ENCODE data around the gene GABRG3.

The GABRG3 gene

DNA sequence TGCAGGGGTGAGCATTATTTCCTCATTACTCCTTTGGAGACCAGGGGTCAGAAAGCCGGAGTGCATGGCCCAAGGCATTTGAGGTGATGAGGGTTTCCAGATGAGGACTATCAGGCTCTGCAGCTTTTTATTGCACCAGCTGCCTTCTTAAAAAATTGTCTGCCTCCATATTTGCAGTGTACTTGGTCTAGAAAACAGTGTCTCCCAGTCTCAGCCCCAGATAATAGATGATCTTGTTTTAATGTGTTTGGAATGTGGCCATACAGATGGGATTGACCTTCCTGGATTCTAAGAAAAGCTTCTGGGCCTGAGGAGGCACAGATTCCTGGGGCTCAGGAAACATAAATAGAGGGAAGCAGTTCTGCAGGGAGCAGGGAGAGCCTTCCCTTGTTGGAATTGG is 123.3 kb downstream of the GABRG3 start:
- DNase-seq (ENCODE audit: extremely low read depth in 1 of 2, low read depth in 1 of 2) = no peak

GRCh38 chr15:27095886-27096624 is 125.1 kb downstream of the GABRG3 start:
- DNase-seq (ENCODE audit: extremely low read depth in 1 of 2, low read depth in 1 of 2) = no peak

DNA sequence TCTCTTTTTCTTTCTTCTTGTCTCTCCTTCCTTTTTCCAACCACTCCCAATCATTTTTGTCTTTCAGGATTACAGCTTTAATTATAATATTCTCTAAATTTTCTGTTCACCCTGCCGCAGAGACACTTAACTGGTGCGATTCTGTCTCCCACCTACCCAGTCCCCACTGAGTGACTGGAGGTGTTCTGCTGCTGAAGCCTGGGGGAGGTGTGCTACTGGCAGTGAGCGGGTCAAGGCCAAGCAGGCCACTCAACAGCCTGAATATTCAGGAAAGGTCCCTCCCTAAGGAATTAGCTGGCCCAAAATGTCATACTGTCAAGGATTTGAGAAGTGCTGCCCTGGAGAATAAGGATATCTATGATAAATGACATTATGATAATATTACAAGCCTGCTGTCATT is 126.5 kb downstream of the GABRG3 start:
- no peak for DNase-seq (ENCODE audit: extremely low read depth in 1 of 2, low read depth in 1 of 2)

DNA sequence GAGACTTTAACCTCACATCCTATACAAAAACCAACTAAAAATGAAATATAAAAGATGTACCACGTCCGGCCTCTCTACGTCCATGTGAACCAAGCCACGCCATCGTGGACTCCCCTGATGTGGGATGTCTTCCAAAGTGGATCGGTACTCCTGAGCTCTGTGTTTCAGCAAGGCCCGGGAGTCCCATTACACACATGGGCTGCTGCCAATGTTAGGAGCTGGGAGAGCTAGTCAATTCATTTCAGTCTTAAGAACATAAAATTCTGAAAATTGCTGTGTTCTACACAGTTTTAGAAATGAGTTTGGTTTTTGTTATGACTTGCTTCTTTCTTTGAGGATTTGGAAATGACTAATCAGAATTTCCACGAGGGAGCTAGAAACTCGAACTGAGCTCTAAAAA is 131.0 kb downstream of the GABRG3 start:
- no peak for DNase-seq (ENCODE audit: extremely low read depth in 1 of 2, low read depth in 1 of 2)

- DNase-seq (ENCODE audit: extremely low read depth in 1 of 2, low read depth in 1 of 2) = no peak
These were observed 140.3 kb downstream of the GABRG3 start for GRCh38 chr15:27111323-27111722.

DNA sequence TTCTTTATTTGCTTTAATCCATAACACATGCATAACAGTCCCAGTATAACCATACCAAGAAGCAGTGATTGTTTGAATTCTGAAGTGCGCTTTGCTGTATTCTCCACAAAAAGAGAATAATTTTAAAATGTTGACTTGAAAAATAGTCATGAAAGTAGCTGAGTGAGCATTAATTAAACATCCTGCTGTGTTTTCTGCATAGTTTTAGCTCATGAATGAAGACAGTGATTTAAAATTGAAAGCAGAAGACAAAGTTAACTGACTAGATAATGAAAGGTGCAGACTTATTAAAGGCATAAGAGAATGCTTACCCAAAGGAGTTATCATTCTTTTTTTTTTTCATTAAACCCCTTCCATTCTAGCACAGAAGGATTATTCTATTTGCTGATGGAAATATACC is 143.5 kb downstream of the GABRG3 start:
- no peak for DNase-seq (ENCODE audit: extremely low read depth in 1 of 2, low read depth in 1 of 2)

GRCh38 chr15:27119695-27120266 is 148.8 kb downstream of the GABRG3 start:
- DNase-seq (ENCODE audit: extremely low read depth in 1 of 2, low read depth in 1 of 2) = no peak

DNA sequence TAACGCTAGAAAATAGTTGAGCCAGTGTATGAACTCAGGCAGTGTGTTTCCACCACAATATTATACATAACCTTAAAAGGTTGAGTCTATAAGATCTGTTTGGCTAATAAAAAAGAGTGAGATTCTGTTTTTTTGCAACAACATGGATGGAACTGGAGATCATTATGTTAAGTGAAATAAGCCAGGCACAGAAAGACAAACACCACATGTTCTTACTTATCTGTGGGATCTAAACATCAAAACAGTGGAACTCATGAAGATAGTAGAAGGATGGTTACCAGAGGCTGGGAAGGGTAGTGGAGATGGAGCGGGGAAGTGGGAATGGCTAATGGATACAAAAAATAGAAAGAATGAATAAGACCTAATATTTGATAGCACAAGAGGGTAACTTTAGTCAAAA is 150.7 kb downstream of the GABRG3 start:
- DNase-seq (ENCODE audit: extremely low read depth in 1 of 2, low read depth in 1 of 2) = no peak

DNA sequence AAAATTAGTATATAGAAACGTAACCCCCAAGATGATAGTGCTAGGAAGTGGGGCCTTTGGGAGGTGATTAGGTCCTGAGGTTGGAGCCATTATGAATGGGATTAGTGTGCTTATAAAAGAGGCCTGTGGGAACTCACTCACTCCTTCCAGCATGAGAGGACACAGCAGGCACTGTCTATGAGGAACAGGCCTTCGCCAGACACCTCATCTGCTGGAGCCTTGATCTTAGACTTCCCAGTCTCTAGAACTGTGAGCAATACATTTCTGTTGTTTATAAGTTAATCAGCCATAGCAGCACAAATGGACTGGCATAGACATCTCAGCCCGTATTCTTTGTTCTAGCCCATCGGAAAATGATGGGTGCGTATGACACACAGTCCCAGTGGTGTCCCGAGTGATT is 152.3 kb downstream of the GABRG3 start:
- DNase-seq (ENCODE audit: extremely low read depth in 1 of 2, low read depth in 1 of 2) = no peak

DNA sequence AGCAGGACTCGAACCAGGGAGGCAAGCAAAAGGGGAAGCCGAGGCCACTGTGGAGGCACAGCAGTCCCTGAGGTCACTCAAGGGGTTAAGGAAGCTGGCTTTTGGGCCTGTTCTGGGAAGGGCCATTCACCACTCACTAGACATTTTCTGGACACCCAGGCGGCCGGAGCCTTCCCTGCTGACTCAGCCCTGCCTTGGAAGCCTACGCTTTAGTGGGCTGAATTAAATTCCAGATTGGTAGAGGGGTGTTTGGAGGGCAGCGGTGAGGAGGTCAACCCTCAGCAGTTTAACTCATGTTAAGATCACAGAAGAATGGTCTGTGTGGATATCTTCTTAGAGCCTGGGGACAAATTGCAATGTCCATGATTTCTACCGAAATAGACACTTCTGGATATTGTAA is 152.8 kb downstream of the GABRG3 start:
- no peak for DNase-seq (ENCODE audit: extremely low read depth in 1 of 2, low read depth in 1 of 2)

DNA sequence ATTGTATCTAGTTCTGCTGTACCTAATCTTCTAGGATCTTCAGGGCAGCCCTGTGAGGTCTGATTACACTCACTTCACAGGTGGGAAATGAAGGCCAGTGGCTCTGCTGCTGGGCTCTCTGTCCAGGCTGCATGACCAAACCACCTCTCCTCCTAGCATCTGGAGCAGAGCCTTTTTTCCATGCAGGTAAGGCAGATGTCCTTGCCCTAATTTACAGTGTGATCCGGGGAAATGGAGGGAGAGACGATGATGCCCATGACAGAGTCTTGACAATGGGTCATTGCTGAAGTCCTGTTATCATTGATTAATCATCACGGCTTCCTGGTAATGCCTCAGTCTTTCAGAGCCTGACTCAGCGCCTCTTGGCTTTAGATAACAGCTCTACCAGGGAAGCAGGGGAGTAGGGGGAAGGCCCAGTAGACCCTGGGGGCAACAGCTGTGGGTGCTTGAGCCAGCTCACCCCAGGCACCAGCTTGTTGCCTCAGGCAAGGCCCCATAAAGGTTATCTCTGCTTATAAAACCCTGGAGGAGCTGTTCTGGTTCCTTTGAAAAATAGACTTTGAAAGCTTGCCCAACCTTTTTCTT is 153.4 kb downstream of the GABRG3 start:
- DNase-seq (ENCODE audit: extremely low read depth in 1 of 2, low read depth in 1 of 2) = no peak

DNA sequence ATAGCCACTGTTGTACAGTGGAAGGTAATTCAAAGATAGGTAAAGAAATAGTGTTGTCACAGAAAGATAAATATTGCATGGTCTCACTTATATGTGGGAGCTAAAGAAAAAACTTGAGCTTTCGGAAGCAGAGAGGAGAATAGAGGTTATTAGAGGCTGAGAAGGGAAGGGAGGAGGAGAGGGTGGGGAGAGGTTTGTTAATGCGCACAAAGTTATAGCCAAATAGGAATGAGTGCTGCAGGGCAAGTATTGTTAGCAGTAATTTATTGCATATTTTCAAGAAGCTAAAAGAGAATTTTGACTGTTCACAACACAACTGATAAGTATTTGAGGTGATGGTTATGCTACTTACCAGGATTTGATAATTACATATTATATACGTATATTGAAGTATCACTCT is 154.2 kb downstream of the GABRG3 start:
- DNase-seq (ENCODE audit: extremely low read depth in 1 of 2, low read depth in 1 of 2) = no peak

DNA sequence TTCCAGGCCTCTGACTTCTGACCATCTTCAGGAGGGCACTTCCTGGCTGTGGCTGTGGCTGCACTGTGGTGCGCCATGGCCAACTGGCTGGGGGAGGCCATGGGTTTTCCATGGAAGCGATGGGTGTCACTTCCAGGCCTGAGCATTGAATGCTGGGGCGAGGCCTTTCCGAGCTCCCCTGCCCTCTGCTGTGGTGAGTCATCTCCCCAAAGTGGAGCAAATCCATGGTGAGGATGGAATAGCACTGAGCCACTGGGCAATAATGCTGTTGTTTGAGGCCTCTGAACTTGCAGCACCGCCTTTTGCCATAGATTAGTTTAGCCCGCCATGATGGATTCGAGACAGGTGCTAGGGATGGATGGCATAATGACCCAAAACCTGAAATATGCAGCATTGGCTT is 155.5 kb downstream of the GABRG3 start:
- no peak for DNase-seq (ENCODE audit: extremely low read depth in 1 of 2, low read depth in 1 of 2)

DNA sequence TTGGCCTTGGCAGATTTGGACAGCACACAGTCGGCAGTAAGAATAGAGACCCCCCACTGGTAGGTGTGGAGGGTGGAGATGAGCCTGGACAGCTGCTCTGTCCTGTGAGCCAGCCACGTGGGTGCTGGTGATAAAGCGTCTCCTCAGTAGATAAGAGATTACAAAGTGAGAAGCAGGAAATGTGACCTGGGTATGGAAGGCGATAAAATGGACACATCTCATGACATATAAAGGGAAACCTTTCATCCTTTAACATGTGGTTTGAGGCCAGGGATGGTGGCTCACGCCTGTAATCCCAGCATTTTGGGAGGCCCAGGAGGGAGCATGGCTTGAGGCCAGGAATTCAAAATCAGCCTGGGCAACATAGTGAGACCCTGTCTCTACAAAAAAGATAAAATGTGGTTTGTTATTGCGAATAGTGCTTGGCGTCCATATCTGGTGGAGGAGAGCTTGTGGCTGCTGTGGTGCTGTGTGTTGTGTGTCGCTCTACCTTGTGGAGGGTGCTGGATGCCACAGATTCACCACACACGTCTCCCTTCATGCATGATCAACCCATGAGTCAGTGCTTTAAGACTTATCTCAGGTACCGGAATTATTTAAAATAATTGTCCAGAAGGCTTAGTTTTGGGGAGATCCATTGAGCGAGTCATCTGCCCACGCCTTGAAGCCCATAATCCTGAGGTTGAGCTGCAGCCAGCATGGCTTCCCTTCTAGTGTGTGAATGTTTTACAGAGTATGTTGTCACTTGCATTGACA is 157.0 kb downstream of the GABRG3 start:
- no peak for DNase-seq (ENCODE audit: extremely low read depth in 1 of 2, low read depth in 1 of 2)

GRCh38 chr15:27133249-27133648 is 162.3 kb downstream of the GABRG3 start:
- DNase-seq (ENCODE audit: extremely low read depth in 1 of 2, low read depth in 1 of 2) = no peak

DNA sequence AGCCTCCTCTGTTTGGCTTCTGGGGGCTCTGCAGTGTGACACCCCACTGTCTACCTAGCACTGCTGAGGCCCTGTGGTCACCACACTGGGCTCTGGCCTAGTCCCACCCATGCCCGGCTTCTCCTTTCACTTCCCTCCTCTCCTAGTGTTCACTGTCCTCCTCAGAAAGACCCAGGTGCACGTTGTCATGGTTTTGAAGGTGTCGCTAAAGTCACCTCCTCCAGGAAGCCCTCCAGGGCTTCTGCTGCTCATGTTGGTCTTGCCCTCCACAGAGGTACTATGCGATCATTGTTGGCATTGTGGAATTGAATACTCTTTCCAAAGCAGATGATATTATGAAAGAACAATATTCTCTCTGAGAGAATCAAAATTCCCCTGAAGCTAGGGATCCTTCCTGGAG is 163.5 kb downstream of the GABRG3 start:
- DNase-seq (ENCODE audit: extremely low read depth in 1 of 2, low read depth in 1 of 2) = no peak

DNA sequence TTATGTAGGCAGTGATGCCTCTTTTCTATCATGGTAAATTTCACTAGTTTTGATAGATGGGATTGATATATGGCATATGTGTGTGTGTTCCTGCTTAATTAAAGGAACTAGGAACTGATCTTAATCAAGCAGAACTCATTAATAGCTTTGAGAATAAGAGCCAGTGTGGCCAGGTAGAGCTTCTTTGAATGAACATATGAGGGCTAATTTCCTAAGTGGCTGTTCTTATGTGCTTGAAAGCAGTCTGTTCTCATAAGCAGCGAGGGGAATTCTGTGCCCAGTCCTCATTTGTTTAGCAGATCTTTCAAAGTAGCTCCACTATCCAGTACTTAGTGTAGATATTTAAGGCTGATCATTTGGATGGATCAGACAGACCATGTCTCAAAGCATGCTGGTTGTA is 164.2 kb downstream of the GABRG3 start:
- DNase-seq (ENCODE audit: extremely low read depth in 1 of 2, low read depth in 1 of 2) = no peak

DNA sequence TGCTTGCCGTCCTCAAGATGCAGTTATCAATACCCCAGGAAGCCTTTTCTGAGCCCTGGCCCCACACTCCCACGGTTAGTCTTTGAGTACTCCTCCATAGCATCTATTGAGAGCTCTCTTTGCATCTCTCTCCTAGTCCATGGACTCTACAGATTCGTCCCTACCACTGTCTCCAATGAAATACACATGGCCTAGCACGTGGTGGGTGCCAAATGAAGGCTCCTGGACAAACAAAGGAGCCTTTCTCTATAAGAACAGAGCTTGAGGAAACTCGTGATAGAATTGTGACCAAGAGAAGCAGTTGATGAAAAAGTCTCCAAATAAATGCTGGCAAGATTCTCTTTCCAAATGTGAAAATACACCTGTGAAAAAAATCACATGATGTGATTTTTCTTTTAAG is 166.1 kb downstream of the GABRG3 start:
- DNase-seq (ENCODE audit: extremely low read depth in 1 of 2, low read depth in 1 of 2) = no peak

DNA sequence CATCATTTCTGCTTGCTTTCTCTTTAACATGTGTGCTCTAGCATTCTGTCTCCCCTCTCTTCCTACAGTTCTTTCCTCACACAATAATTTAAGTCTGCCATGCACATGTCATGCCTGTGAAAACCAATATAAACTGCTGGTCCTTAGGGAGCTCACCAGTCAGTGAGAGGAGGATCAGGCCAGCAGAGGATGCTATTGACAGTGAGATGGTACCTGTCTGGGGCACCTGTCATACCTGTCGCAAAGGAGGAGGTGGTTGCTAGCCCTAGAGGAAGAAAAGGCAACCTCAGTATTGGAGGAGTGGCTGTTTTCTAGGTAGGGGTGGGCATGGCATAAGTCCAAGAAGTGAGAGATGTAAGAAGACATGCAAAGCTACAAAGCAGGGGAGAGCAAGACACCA is 194.6 kb downstream of the GABRG3 start:
- DNase-seq (ENCODE audit: extremely low read depth in 1 of 2, low read depth in 1 of 2) = no peak

GRCh38 chr15:27166917-27167316 is 195.9 kb downstream of the GABRG3 start:
- no peak for DNase-seq (ENCODE audit: extremely low read depth in 1 of 2, low read depth in 1 of 2)

DNA sequence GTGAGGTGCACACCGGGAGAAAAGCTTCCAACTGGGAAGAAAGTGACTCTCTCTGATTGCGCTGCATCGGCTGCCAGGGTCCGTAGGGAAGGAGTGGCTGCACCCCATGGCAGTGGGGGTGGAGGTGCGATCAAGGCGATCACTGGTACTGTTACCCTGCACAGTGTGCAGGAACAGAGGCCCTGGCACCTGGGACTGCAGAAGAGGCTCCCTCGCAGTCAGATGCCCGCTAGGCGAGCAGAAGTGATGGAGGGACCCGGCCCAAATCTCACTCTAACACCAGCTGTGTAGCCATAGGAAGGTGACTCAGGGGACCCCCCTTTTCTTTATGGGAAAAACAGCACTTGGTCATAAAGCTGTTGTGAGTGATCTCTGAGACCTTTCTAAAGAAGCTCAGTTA is 196.8 kb downstream of the GABRG3 start:
- no peak for DNase-seq (ENCODE audit: extremely low read depth in 1 of 2, low read depth in 1 of 2)

GRCh38 chr15:27170851-27171250 is 199.9 kb downstream of the GABRG3 start:
- no peak for DNase-seq (ENCODE audit: extremely low read depth in 1 of 2, low read depth in 1 of 2)
